Gastrocnemius medialis (tissue), 4 donors: ENCODE measurements around the gene PDE4D.

Experiments used
- POLR2A ChIP-seq, 2 donors: fragments of 450-650 bp; IDR thresholded peaks; one replicate each; pipeline ENCODE4 v1.6.1; 2017; ENCODE audit warnings: antibody characterized with exemption in 2 of 2, mild to moderate bottlenecking in 2 of 2, moderate library complexity in 2 of 2
- TF ChIP-seq, protein P1 (sequence below), 5 experiments: fragments of 450-650 bp in 3 of 5; fragments of 200-600 bp in 2 of 5; sonication (generic) in 2 of 5; IDR thresholded peaks in 4 of 5; conservative IDR thresholded peaks in 1 of 5; 1 replicate in 4 of 5; 2 replicates in 1 of 5; pipeline ENCODE4 v1.5.1; 2016 to 2019; ENCODE audit warnings: antibody characterized with exemption in 5 of 5, mild to moderate bottlenecking in 3 of 5, moderate library complexity in 3 of 5

DNA sequence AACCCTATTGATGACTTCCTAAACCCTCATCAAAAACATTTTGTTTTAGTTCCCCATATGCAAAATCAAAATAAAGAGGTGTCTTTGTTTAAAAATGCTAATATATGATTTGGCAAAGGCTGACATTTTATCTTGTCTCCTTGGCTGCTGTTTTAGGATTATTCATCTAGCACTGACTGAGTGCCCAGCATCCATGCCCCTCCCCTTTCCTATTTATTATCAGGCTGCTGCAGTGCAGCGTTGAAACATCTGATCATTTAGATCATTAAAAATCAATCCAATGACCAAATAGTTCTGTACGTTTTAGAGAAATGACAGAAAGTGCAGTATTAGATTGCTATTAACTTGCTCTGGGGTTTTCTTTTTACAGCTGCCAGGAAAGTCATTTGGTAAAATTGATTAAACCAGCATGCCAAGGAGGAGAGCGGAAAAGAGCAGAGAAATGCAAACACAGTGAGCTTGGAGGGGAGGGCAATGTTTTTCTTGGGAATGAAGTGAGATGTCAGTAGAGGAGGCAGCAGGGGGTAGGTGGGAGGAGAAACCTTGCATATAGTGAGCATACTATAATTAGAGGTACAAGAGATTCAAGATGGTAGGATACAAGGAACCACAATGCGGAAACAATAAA is 286.3 kb downstream of the PDE4D start:
- TF ChIP-seq, protein P1, sequence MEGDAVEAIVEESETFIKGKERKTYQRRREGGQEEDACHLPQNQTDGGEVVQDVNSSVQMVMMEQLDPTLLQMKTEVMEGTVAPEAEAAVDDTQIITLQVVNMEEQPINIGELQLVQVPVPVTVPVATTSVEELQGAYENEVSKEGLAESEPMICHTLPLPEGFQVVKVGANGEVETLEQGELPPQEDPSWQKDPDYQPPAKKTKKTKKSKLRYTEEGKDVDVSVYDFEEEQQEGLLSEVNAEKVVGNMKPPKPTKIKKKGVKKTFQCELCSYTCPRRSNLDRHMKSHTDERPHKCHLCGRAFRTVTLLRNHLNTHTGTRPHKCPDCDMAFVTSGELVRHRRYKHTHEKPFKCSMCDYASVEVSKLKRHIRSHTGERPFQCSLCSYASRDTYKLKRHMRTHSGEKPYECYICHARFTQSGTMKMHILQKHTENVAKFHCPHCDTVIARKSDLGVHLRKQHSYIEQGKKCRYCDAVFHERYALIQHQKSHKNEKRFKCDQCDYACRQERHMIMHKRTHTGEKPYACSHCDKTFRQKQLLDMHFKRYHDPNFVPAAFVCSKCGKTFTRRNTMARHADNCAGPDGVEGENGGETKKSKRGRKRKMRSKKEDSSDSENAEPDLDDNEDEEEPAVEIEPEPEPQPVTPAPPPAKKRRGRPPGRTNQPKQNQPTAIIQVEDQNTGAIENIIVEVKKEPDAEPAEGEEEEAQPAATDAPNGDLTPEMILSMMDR (IDR thresholded peaks at IDR 0.05 in 4 of 5, conservative IDR thresholded peaks at IDR 0.05 in 1 of 5), result no peak
- TF ChIP-seq POLR2A (IDR thresholded peaks at IDR 0.05), result no peak
